ENCODE results near the gene ACSS1.
A peak's percentile ranks its signal among the peaks of the same experiment; 100 is the strongest.

Gene ACSS1

DNA sequence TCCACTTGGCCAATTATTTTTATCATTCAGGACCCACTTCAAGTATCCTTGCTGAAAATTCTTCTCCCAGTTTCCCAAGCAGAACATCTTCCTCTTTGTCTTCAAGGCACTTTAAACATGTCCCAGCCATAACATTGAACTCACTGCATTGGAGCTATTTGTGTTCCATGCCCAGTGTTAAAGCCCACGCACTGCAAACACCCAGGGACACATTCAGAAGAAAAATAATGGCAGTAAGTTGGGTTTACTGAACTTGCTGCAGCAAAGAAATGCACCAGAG lies 63.8 kb downstream of the ACSS1 start:
- Histone ChIP-seq H3K9me3 (ENCODE audit: severe bottlenecking) (no peaks in the 10 kb centered on the region), H3K27me3 (ENCODE audit: insufficient read depth, low read depth, severe bottlenecking) (no peaks in the 10 kb centered on the region), H3K36me3 (peaks cover 11% of the 10 kb centered on the region), H3K4me3 (ENCODE audit: low read depth, low read length) (no peak overlapping the region), H3K27ac (peak overlapping the region; percentile 81)
- TF ChIP-seq, protein P1, sequence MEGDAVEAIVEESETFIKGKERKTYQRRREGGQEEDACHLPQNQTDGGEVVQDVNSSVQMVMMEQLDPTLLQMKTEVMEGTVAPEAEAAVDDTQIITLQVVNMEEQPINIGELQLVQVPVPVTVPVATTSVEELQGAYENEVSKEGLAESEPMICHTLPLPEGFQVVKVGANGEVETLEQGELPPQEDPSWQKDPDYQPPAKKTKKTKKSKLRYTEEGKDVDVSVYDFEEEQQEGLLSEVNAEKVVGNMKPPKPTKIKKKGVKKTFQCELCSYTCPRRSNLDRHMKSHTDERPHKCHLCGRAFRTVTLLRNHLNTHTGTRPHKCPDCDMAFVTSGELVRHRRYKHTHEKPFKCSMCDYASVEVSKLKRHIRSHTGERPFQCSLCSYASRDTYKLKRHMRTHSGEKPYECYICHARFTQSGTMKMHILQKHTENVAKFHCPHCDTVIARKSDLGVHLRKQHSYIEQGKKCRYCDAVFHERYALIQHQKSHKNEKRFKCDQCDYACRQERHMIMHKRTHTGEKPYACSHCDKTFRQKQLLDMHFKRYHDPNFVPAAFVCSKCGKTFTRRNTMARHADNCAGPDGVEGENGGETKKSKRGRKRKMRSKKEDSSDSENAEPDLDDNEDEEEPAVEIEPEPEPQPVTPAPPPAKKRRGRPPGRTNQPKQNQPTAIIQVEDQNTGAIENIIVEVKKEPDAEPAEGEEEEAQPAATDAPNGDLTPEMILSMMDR (IDR thresholded peaks at IDR 0.05; ENCODE audit: low read depth, low read length) = no peak
- no peak for DNase-seq

DNA sequence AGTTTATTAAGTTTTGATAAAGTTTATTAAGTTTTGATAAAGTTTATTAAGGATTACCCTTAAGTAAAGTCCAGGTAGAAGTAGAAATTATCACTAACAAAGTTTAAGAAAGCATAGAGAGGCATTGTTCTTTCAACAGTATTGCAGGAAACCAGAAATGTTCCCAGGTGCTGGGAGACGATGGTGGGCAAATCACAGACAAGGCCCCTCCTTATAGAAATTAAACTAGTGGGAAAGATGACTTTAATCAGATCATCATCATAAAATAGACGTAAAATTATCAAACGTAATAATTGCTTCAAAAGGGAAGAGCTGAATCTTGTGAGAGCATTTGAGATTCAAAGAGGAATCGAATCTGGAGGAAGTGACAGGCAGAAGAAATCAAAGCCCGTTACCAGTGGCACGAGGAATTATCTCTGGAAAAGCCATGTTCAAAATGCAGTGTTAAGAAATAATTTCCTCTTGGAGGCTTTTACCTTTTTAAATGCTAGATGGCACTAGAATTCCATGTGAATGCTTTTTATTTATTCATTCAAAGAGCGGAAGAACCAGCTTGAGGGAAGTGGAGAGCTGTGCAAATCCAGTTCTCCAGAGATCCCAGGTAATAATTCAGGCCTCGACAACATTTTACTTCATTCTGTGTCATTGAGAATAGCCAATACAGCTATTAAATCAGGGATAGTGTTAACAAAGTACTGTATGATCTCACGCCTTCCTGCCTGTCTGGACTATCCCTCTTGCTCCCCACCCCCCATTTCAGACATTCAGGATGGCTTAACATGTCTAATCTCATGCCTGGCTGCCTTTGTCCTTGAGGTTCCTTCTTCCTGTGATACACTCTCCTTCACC lies 64.4 kb downstream of the ACSS1 start:
- Histone ChIP-seq H3K27ac (peak overlapping the region; percentile 81), H3K9me3 (ENCODE audit: severe bottlenecking) (no peaks in the 10 kb centered on the region), H3K27me3 (ENCODE audit: insufficient read depth, low read depth, severe bottlenecking) (no peaks in the 10 kb centered on the region), H3K36me3 (peaks cover 17% of the 10 kb centered on the region), H3K4me3 (ENCODE audit: low read depth, low read length) (peak overlapping the region; percentile 78)
- peak; percentile 59 for DNase-seq
- TF ChIP-seq, protein P1 (IDR thresholded peaks at IDR 0.05; ENCODE audit: low read depth, low read length) = no peak

DNA sequence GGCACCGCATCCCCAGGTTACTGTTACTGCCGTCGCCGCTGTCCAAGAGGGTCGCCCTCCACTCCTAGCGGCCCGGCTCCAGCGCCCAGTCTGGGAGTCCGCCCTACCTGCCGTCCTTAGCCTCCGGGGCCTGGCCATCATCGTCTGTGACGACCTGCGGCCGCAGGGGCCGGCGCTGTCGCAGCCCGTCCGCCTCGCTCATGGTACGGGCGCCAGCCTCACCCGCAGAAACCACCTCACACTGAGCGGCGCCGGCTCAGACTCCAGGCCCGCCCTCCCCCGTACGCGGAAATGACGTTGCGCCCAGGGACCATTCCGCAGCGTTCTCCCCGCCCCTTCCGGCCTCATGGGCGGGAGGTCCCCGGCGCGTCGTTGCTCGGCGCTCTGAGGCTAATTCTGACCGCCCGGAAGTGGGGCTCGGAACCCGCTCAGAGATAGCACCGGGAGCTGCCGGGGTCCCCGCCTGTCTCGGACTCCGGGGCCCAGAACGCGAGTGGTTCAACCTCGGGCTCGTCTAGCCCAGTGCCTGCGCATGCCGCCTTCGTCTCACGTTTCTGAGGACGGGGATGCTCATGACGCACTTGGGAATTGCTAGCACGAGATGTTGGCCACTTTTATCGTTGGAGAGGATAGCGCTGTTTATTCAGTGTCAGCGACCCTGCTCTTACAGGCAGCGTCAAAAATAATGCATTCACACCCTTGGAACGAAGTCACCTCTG lies 65.3 kb downstream of the ACSS1 start, which contains the start of gene APMAP:
Gene APMAP (minus strand): TSS at position 265 of the 719 bp plus-strand sequence. CDS start 63 bp downstream, at position 202.
- peak within 1 kb of the TSS; percentile 78 for H3K4me3 ChIP-seq (ENCODE audit: low read depth, low read length)
- H3K27ac ChIP-seq = peak within 1 kb of the TSS; percentile 81
- no peaks in the 10 kb centered on the region for H3K9me3 ChIP-seq (ENCODE audit: severe bottlenecking)
- peaks cover 17% of the 10 kb centered on the region for H3K36me3 ChIP-seq
- TF ChIP-seq, protein P1 (IDR thresholded peaks at IDR 0.05; ENCODE audit: low read depth, low read length) = no peak
- no peaks in the 10 kb centered on the region for H3K27me3 ChIP-seq (ENCODE audit: insufficient read depth, low read depth, severe bottlenecking)
- DNase-seq = peak; percentile 94

DNA sequence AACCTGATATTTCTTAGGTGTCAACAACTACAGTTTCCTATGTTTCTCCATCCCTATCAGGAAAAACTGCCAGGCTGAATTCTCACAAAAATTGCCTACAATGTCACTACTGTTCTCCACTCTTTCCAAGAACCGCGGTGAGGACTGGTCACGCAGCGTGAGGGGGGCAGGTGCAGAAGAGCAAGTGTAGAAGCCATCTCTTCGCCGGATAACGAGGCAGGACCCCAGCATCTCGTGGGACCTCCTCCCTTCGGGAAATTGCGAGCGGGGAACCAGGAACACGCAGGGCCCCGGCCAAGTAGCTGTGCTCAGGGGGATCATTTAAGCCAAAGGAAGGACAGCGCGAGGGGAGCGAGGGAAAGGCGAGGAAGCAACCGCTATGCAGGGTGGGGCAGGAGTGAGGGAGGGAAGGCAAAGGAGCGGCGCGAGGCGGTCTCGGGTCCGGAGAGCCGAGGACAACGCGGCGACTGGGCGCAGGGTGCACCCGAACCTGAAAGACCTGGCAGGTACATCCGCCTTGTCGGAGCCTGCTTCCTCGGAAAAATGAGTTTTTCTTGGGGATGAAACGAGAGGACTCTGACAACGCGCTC lies 65.9 kb downstream of the ACSS1 start:
- Histone ChIP-seq H3K36me3 (peaks cover 17% of the 10 kb centered on the region), H3K27me3 (ENCODE audit: insufficient read depth, low read depth, severe bottlenecking) (no peaks in the 10 kb centered on the region), H3K4me3 (ENCODE audit: low read depth, low read length) (peak overlapping the region; percentile 78), H3K9me3 (ENCODE audit: severe bottlenecking) (no peaks in the 10 kb centered on the region), H3K27ac (peak overlapping the region; percentile 81)
- peak; percentile 24 for DNase-seq
- TF ChIP-seq, protein P1 (IDR thresholded peaks at IDR 0.05; ENCODE audit: low read depth, low read length) = no peak

DNA sequence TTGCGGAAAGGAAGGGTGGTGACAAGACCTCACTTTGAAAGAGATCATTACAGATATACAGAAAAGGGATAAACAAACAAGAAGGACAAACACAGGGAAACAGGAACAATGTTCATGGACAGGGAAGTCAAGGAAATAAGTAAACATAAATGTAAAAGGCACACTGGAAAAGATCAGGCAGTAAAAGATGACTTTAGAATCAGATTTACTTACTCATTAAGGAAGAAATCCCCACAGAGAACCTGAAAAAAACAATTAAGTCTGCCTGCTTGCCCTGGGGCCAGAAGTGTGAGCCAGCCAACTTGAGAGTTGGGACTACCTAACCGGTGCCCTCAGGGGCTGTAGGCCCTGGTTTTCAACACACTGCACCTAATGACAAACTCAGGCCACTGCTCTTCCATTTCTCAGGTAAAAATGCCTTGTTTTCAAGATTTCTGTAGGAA lies 67.1 kb downstream of the ACSS1 start:
- Histone ChIP-seq H3K27ac (no peak overlapping the region), H3K4me3 (ENCODE audit: low read depth, low read length) (no peak overlapping the region), H3K27me3 (ENCODE audit: insufficient read depth, low read depth, severe bottlenecking) (no peaks in the 10 kb centered on the region), H3K36me3 (peaks cover 17% of the 10 kb centered on the region), H3K9me3 (ENCODE audit: severe bottlenecking) (no peaks in the 10 kb centered on the region)
- TF ChIP-seq, protein P1 (IDR thresholded peaks at IDR 0.05; ENCODE audit: low read depth, low read length) = no peak
- no peak for DNase-seq

Measured in WERI-Rb-1 (cell line).